Measurements from ENCODE around the gene KRT6A. TPM values are rescaled to one million over a fixed set of nuclear protein-coding genes. Genes with fewer than 3 reads are reported as not detected.
A peak's percentile ranks its signal among the peaks of the same experiment; 100 is the strongest.

The KRT6A gene
- total RNA-seq, 4 donors from 2014 or later, result 1.7 to 2.3 TPM; not detected in 2

DNA sequence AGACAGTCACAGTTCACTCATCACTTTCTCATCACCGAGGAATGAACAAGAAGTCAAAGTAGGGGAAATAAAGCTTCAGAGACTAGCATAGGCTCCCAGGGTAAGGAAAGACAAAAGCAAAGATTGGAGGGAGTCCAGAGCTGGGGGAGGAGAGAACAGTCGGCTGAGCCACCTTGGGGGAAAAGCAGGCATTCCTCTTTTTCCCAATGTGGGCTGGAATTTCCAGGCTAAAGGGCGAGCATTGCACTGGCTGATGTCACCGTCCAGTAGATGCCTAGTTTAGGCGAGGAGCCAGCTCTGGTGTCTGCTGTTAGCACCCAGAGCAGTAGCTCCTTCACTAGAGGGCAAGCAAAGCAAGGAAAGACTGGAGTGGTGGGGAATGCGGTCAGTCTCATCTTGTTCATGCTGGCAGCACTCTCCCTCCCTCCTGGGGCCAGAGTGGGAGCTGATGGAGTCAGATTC is 50.4 kb downstream of the KRT6A start:
- Histone ChIP-seq H3K27me3 (no peaks in the 10 kb centered on the region), H3K36me3 (no peaks in the 10 kb centered on the region), H3K4me3 (no peak overlapping the region), H3K27ac (no peak overlapping the region), H3K4me1 (peaks cover 0 to 6% (median 0%) of the 10 kb centered on the region in 4 donors), H3K9me3 (no peaks in the 10 kb centered on the region)
- DNase-seq, result no peak
- no peak for TF ChIP-seq POLR2A (IDR thresholded peaks at IDR 0.05)
- TF ChIP-seq, protein P1, sequence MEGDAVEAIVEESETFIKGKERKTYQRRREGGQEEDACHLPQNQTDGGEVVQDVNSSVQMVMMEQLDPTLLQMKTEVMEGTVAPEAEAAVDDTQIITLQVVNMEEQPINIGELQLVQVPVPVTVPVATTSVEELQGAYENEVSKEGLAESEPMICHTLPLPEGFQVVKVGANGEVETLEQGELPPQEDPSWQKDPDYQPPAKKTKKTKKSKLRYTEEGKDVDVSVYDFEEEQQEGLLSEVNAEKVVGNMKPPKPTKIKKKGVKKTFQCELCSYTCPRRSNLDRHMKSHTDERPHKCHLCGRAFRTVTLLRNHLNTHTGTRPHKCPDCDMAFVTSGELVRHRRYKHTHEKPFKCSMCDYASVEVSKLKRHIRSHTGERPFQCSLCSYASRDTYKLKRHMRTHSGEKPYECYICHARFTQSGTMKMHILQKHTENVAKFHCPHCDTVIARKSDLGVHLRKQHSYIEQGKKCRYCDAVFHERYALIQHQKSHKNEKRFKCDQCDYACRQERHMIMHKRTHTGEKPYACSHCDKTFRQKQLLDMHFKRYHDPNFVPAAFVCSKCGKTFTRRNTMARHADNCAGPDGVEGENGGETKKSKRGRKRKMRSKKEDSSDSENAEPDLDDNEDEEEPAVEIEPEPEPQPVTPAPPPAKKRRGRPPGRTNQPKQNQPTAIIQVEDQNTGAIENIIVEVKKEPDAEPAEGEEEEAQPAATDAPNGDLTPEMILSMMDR (IDR thresholded peaks at IDR 0.05), result no peak

DNA sequence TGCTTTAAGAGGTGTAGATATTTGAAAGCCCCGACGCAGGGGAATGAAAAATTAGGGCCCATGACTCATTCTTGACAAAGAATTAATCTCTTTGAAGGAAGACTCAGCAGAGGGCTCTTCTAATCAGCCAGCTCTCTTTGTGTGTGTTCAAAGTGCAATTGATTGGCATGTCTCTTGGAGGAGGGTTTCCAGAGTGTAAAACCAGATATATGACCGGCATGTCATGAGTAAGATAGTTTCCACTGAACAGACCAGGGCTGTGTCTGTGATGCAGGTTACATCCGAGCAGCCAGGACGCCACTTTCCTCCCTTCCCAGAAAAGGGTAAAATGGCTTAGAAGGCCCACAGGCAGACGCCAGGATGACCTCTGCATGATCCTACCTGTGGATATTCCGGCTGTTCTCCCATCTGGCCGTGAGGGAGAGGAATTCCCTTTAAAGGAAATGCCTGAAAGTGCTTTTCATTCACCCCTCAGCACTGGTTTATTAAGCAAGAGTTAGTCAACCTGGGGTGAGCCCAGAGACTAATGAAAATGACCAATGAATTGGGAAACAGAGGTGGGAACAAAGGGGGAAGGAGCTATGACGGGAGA is 51.6 kb downstream of the KRT6A start:
- Histone ChIP-seq H3K27me3 (no peaks in the 10 kb centered on the region), H3K9me3 (no peaks in the 10 kb centered on the region), H3K4me1 (peaks cover 0 to 9% (median 0%) of the 10 kb centered on the region in 4 donors), H3K27ac (peak overlapping the region in 1 of 4 donors; percentile 17), H3K36me3 (no peaks in the 10 kb centered on the region), H3K4me3 (no peak overlapping the region)
- no peak for DNase-seq
- TF ChIP-seq, protein P1 (IDR thresholded peaks at IDR 0.05), result no peak
- no peak for TF ChIP-seq POLR2A (IDR thresholded peaks at IDR 0.05)

DNA sequence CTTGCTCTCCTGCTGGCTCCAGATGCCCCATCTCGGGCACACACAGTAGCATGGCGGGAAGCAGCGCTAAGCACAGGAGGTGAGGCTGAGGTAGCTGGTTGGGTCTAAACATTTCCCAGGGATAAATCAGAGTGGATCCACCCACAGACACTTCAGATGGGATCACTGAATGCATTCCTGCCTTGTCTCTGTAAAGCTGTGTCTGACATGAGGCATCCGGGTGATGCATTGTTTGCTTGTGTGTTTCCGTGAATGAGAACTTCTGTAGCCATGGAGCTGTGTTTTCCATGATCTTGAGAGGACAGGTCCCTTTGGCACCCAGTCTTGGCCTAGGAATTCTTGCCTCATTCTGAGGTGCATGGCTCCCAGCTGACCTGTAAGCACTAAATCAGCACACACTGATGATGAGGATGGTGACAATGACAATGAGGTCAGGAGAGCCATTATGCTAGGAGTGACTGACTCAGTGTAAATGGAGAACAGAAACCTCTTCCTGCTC is 52.2 kb downstream of the KRT6A start:
- no peaks in the 10 kb centered on the region for H3K9me3 ChIP-seq
- H3K4me1 ChIP-seq, result peaks cover 0 to 14% (median 0%) of the 10 kb centered on the region in 4 donors
- no peaks in the 10 kb centered on the region for H3K36me3 ChIP-seq
- H3K27ac ChIP-seq, result peak overlapping the region in 1 of 4 donors; percentile 17
- TF ChIP-seq, protein P1 (IDR thresholded peaks at IDR 0.05), result no peak
- TF ChIP-seq POLR2A (IDR thresholded peaks at IDR 0.05), result no peak
- H3K4me3 ChIP-seq, result no peak overlapping the region
- no peaks in the 10 kb centered on the region for H3K27me3 ChIP-seq
- DNase-seq, result no peak

DNA sequence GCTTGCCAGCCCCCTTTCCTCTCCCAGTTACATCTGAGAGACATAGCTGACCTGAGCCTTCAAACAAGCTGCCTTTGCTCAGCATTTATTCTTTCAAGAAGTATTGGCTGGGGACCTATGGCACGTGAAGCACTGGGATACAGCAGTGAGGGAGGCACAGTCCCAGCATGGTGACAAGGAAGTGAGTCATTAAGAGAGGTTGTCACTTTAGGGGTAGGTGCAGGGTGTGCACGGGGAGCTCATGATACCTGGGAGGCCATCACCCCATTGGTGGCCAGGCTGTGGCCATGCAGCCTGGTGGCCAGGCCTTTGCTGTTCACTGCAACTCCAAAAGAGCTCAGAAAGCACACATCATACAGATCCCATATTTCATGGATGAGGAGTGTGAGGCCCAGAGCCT is 53.2 kb downstream of the KRT6A start:
- TF ChIP-seq POLR2A (IDR thresholded peaks at IDR 0.05), result no peak
- TF ChIP-seq, protein P1 (IDR thresholded peaks at IDR 0.05), result no peak
- DNase-seq, result no peak
- no peaks in the 10 kb centered on the region for H3K27me3 ChIP-seq
- no peaks in the 10 kb centered on the region for H3K36me3 ChIP-seq
- H3K27ac ChIP-seq, result no peak overlapping the region
- H3K9me3 ChIP-seq, result no peaks in the 10 kb centered on the region
- peaks cover 0 to 15% (median 0%) of the 10 kb centered on the region in 4 donors for H3K4me1 ChIP-seq
- H3K4me3 ChIP-seq, result no peak overlapping the region

DNA sequence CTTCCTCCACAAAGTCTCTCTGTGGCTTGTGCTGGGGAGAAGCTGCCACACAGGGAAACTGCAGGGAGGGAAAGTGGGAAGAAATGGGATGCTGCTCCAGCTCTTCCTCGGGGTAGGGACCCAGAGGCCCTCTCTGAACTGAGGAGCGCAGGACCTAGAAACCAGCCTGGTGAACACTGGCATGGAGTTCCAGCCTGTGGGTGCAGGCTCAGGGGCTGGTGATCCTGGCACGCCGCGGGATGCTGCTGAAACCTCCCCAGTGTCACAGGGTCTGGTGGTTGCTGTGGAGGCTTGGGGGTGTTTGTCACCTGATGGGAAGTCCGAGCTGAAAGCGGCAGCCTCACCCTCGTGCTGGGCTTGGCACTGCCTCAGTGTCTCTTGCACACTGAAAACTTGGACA is 53.6 kb downstream of the KRT6A start:
- TF ChIP-seq, protein P1 (IDR thresholded peaks at IDR 0.05), result no peak
- TF ChIP-seq POLR2A (IDR thresholded peaks at IDR 0.05), result no peak
- no peaks in the 10 kb centered on the region for H3K36me3 ChIP-seq
- peaks cover 0 to 15% (median 0%) of the 10 kb centered on the region in 4 donors for H3K4me1 ChIP-seq
- H3K27ac ChIP-seq, result no peak overlapping the region
- no peaks in the 10 kb centered on the region for H3K9me3 ChIP-seq
- no peak for DNase-seq
- no peak overlapping the region for H3K4me3 ChIP-seq
- no peaks in the 10 kb centered on the region for H3K27me3 ChIP-seq

Data from Peyer's patch (tissue), 4 donors.